ENCODE data around the gene DYRK3.

Gene DYRK3

GRCh38 chr1:206595581-206596318 lies 39.6 kb upstream of the DYRK3 start:
- H3K4me1 ChIP-seq (ENCODE audit: control insufficient read depth, low read length): no peaks in the 10 kb centered on the region
- H3K4me3 ChIP-seq (ENCODE audit: low read length): no peak overlapping the region
- no peaks in the 10 kb centered on the region for H3K9me2 ChIP-seq (replicated peaks; ENCODE audit: control insufficient read depth, low read length)
- H4K20me1 ChIP-seq (ENCODE audit: control insufficient read depth, insufficient read depth, low read depth, low read length): no peaks in the 10 kb centered on the region
- no peaks in the 10 kb centered on the region for H3K79me2 ChIP-seq (ENCODE audit: control insufficient read depth, low read length)
- no peaks in the 10 kb centered on the region for H3K9me3 ChIP-seq (ENCODE audit: control insufficient read depth, insufficient read depth, low read length)
- H3K4me2 ChIP-seq (ENCODE audit: low read length): no peak overlapping the region
- no peak for TF ChIP-seq EZH2phosphoT487 (IDR thresholded peaks at IDR 0.05; ENCODE audit: borderline replicate concordance, low read length)
- no peak for TF ChIP-seq CTCF (IDR thresholded peaks at IDR 0.05; ENCODE audit: low read depth, low read length, poor library complexity, severe bottlenecking)
- no peaks in the 10 kb centered on the region for H3F3A ChIP-seq (ENCODE audit: control insufficient read depth, insufficient read depth)
- H3K27ac ChIP-seq (ENCODE audit: low read depth, low read length): no peak overlapping the region
- peaks cover 81% of the 10 kb centered on the region for H3K36me3 ChIP-seq (ENCODE audit: control insufficient read depth, low read length)
- H3K27me3 ChIP-seq (ENCODE audit: control insufficient read depth, low read length): no peaks in the 10 kb centered on the region

DNA sequence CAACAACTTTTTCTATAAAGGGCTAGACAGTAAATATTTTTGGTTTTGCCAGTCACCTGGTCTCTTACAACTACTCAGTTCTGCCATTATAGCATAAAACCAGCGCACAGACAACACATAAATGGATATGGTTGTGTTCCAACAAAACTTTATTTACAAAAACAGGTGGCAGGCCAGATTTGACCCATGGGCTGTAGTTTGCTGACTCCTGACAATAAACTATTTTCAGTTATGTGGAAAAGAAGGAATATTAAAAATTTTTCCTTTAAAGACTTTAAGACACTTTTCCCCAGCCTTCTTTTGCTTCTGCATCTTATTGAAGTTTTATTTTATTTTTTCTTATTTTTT lies 39.0 kb upstream of the DYRK3 start:
- Histone ChIP-seq H3K9me2 (replicated peaks; ENCODE audit: control insufficient read depth, low read length) (no peaks in the 10 kb centered on the region), H3K9me3 (ENCODE audit: control insufficient read depth, insufficient read depth, low read length) (no peaks in the 10 kb centered on the region), H3K27ac (ENCODE audit: low read depth, low read length) (no peak overlapping the region), H3F3A (ENCODE audit: control insufficient read depth, insufficient read depth) (no peaks in the 10 kb centered on the region), H4K20me1 (ENCODE audit: control insufficient read depth, insufficient read depth, low read depth, low read length) (no peaks in the 10 kb centered on the region), H3K4me1 (ENCODE audit: control insufficient read depth, low read length) (no peaks in the 10 kb centered on the region), H3K79me2 (ENCODE audit: control insufficient read depth, low read length) (no peaks in the 10 kb centered on the region), H3K4me3 (ENCODE audit: low read length) (no peak overlapping the region), H3K4me2 (ENCODE audit: low read length) (no peak overlapping the region), H3K36me3 (ENCODE audit: control insufficient read depth, low read length) (peaks cover 79% of the 10 kb centered on the region), H3K27me3 (ENCODE audit: control insufficient read depth, low read length) (no peaks in the 10 kb centered on the region)
- TF ChIP-seq CTCF (IDR thresholded peaks at IDR 0.05; ENCODE audit: low read depth, low read length, poor library complexity, severe bottlenecking) (no peak), EZH2phosphoT487 (IDR thresholded peaks at IDR 0.05; ENCODE audit: borderline replicate concordance, low read length) (no peak)

DNA sequence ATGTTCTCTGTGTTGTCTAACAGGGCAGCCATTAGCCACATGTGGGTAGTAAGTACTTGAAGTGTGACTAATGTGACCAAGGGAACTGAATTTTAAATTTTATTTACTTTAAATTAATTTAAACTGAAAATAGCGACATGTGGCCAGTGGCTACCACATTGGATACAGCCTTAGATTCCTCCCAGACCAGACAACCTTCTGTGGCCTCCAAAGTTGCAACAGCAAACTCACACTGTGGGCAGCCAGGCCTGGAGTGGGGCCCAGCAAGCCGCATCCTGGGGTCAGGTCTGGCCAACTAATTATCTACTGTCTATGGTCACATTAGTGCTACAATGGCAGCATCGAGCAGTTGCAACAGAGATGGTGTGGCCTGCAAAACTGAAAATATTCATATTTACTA lies 34.8 kb upstream of the DYRK3 start:
- Histone ChIP-seq H3K27ac (ENCODE audit: low read depth, low read length) (no peak overlapping the region), H3K79me2 (ENCODE audit: control insufficient read depth, low read length) (no peaks in the 10 kb centered on the region), H3K27me3 (ENCODE audit: control insufficient read depth, low read length) (no peaks in the 10 kb centered on the region), H3K4me3 (ENCODE audit: low read length) (no peak overlapping the region), H3K36me3 (ENCODE audit: control insufficient read depth, low read length) (peaks cover 79% of the 10 kb centered on the region), H3K9me3 (ENCODE audit: control insufficient read depth, insufficient read depth, low read length) (no peaks in the 10 kb centered on the region), H4K20me1 (ENCODE audit: control insufficient read depth, insufficient read depth, low read depth, low read length) (no peaks in the 10 kb centered on the region), H3F3A (ENCODE audit: control insufficient read depth, insufficient read depth) (no peaks in the 10 kb centered on the region), H3K4me2 (ENCODE audit: low read length) (no peak overlapping the region), H3K9me2 (replicated peaks; ENCODE audit: control insufficient read depth, low read length) (no peaks in the 10 kb centered on the region), H3K4me1 (ENCODE audit: control insufficient read depth, low read length) (no peaks in the 10 kb centered on the region)
- TF ChIP-seq CTCF (IDR thresholded peaks at IDR 0.05; ENCODE audit: low read depth, low read length, poor library complexity, severe bottlenecking): no peak
- TF ChIP-seq EZH2phosphoT487 (IDR thresholded peaks at IDR 0.05; ENCODE audit: borderline replicate concordance, low read length): no peak
